HG03575 (cell line): ENCODE data around the gene TEKT2.

ENCODE experiments used
- ATAC-seq: cut with Tn5 transposase; IDR thresholded peaks from one replicate; pipeline ENCODE4 v1.9.1; 2021; ENCODE audit not compliant: unreplicated experiment, insufficient number of reproducible peaks, low FRiP score; ENCODE audit errors: extremely low read depth

The TEKT2 gene

GRCh38 chr1:36099681-36100341, 15.9 kb downstream of the TEKT2 start:
- ATAC-seq = no peak

DNA sequence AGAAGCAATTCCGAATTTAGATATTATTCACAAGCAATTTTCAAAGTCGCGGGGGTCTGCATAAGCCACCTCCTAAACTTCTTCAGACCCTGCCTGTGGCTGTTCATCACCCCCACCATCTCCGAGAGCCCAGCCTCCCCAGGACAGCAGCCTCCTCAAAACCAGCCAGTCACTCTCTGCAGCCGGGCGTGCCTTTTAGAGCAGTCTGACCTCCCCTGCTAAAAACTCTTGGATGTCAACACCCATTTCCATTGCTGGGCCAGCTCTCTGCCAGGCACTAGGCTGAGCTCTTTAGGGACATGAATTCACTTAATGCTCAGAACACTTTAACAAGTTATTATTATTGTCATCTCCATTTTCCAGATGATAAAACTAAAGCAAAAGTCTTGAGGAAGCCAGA, 16.5 kb downstream of the TEKT2 start:
- no peak for ATAC-seq

DNA sequence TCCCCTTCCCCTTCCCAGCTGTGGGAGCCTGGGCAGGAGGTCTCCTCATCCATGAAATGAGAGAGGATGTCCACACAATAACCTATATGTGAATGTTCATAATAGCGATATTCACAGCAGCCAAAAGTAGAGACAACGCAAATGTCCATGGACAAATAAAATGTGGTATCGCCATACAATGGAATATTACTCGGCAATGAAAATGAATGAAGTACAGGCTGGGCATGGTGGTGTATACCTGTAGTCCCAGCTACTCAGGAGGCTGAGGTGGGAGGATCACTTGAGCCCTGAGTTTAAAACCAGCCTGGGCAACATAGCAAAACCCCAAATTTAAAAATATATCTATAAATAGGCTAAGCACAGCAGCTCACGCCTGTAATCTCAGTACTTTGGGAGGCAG, 17.7 kb downstream of the TEKT2 start:
- ATAC-seq = no peak

DNA sequence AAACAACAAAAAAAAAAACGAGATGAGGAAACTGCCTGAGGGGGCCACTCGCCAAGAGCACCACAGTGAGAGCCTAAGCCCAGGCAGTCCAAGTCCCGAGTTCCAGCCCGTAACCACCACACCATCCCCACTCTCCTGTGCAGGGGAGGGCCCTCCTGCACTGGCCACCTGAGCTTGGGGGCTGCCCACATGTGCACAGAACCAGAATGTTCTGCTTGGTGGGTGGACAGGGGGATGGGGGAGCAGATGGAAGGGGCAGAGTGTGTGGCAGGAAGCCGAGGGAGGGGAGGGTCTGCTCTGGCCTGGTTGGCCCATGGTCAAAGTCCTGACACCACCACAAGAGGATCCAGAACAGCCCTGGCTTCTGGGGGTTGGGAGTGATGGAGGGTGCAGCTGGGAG, 22.4 kb downstream of the TEKT2 start:
- no peak for ATAC-seq

DNA sequence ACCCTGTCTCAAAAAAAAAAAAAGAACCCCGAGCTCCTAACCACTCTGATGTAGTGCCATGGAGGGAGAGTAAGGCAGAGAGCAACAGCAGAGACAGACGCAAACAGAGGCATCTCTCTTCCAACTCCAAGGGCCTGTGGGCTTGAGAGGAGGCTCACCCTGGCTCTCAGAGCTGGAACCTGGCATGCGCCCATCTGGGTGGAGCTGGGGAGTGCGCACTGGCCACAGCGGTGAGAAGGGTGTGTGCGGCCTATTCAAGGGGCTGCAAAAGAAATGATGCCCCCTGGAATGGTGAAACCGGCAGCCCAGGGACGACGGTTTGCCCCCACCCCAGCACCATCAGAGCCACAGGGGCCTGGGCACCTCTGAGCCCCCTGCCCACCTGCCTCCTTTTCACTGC, 23.5 kb downstream of the TEKT2 start:
- no peak for ATAC-seq

DNA sequence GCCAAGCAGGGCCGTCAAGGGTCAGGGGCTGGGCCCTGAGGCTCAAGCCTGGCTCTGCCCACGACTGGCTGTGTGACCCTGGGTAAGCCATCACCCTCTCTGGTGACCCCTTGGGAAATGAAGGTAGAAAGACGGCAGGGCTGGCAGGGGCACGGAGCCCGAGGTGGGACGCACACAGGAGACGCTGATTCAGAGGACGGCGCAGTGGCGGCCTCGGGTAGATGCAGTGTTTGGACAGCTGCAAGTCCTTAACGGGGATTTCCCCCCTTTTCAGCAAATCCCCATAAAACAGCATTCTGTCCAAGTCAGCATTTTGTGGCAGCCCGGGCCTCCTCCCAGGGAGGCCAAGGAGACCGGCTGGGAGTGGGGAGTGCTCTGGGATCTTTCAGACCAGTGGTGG, 24.4 kb downstream of the TEKT2 start:
- ATAC-seq = no peak

DNA sequence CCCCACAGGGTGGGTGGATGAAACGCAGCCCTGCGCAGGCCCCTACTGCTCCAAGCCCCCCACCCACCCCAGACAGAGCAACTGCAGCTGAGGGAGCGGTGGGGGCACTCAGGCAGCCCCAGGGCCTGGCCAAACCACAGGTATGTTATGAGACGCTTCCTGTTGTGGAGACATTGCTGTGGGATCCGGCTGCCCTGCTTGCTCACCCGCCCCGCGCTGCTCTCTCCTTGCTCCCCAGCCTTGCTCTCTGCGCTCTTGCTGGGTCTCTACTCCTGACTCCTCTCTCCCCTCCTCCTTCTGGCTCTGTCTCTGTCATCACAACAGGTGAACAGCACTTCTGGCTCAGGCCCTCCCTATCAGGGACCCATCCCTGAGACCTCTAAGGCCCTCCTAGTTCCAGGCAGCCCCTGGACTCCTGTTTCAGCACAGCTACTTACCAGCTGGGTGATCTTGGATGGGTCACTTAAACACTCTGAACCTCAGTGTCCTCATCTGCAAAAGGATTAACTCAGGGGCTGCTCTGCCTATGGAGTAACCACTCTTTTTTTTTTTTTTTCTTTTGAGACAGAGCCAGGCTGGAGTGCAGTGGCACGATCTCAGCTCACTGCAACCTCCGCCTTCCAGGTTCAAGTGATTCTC, 25.3 kb downstream of the TEKT2 start:
- ATAC-seq = no peak

DNA sequence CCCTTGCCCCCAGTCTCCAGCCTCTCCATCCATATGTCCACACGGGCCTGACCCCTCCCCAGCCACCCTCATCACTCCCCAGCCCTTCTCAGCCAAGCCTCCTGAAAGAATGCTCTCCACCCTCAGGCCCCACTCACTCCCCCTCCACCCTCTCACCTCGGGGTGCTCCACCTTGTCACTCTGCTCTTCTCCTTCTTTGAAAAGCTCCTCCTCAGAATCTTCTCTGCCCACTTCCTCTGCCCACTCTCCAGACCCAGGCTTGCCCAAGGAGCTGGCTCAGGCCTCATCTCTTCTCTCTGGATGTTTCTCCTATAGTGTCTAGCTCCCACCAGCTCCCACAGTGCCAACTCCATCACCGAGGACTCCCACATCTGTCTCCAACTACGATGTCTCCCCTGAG, 27.3 kb downstream of the TEKT2 start:
- ATAC-seq = no peak

GRCh38 chr1:36112823-36113222, 28.9 kb downstream of the TEKT2 start:
- ATAC-seq = no peak

DNA sequence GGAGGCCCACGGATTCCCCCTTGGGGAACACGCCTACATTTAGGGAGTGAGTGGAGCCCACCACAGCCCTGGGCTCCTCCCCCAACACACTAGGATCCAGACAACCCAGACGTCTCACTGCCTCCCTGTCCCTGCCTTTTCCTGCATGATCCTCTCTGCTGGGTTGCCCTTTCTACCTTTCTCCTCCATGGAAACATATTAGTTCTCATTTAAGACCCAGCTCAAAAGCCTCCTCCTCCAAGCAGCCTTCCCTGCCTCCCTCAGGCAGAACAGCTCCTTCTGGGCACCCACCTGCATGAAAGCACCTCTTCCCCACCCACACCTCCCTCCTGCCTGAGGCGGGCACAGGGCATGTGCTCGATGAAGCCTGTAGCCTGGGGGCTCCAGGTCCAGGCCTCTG, 30.5 kb downstream of the TEKT2 start:
- no peak for ATAC-seq

DNA sequence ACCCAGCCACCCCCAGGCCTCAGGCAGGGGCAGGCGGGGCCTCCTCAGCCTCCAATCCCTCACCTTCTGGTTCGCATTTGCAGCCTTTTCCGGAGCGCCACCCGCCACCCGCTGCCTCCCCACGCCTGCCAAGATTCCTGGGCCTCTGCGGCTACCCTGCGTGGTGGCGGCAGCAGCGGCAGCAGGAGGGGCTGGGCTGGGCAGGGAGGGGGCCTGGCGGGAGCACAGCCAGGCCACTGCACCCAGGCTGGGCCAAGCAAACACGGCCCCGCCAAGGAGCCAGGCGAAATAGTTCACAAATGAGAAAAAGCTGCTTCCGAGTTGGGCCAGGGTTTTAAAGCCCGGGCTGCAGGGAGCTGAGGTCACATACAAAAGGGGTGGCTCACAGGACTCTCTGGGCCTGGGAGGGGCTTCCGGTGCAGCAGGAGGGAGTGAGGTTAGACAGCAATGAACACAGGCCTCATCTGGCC, 31.3 kb downstream of the TEKT2 start:
- no peak for ATAC-seq

GRCh38 chr1:36115931-36116330, 32.0 kb downstream of the TEKT2 start:
- ATAC-seq = no peak

DNA sequence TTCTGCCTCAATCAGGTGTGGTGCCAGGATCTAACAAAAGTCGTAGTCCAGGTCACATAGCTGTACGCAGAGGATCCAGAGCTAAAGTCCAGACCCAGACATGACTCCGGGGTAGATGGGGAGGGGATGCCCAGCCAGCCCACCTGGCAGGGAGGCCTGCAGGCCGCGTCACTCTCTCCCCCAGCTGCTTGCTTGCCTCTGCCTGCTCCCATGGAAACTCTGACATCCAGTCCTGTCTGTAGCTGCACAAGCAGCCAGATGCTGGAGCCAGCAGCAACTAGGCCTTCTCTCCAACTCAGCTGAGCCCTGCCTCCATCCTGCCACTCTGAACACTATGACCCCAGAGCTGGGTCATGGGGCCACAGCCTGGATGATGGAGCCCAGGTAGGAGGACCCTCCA, 33.0 kb downstream of the TEKT2 start:
- no peak for ATAC-seq

DNA sequence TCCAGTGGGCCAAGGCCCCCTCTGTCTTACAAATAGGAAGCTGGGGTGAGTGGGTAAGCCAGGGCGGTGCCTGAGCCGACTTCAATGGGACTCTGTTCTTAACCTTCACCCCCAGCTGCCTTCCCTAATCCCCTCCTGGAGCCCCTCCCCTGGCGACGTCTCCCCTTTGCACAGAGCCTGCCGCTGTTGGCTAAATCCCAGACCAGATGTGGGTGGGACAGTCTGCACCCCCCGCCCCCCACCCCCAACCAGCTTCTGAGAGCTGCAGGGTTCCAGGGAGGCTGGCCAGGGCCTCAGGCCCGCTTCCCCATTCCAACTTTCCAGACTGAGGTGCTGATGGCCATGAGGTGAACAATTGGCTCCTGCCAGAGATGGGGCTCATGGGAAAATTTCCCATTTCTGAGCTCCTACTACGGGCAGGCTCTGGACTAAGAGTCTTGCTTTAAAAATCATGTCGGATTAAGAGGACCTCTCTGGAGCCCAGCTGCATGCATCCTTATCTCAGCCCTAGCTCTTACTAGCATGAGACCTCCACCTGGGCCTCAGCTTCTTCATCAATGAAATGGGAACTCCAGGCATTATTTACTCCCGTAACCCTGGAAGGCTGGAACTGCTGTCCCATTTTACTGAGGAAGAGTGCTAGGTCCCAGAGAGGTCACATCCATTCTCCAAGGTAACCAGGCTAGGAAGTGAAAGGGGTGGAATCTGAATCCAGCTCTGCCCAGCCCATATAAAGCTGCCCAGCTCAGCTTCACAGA, 34.7 kb downstream of the TEKT2 start:
- no peak for ATAC-seq

DNA sequence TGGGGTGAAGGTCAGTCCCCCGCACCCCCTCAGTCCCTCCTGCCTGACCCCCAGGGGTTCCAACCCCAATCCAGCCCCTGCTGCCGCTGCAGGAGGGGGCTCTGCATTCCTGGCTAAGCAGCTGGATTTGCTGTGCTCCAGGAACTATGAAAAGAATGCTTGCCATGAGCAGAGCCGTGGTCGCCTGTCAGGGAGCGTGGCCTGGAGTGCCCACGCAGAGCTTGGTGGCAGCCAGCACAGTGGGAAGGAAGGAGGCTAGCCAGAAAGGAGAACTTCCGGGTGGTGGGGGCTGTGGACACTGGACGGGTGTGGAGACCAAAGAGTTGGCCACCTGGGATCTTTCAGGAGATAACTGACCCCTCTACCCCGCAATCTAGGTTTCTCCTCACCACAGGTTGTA, 35.6 kb downstream of the TEKT2 start:
- no peak for ATAC-seq

DNA sequence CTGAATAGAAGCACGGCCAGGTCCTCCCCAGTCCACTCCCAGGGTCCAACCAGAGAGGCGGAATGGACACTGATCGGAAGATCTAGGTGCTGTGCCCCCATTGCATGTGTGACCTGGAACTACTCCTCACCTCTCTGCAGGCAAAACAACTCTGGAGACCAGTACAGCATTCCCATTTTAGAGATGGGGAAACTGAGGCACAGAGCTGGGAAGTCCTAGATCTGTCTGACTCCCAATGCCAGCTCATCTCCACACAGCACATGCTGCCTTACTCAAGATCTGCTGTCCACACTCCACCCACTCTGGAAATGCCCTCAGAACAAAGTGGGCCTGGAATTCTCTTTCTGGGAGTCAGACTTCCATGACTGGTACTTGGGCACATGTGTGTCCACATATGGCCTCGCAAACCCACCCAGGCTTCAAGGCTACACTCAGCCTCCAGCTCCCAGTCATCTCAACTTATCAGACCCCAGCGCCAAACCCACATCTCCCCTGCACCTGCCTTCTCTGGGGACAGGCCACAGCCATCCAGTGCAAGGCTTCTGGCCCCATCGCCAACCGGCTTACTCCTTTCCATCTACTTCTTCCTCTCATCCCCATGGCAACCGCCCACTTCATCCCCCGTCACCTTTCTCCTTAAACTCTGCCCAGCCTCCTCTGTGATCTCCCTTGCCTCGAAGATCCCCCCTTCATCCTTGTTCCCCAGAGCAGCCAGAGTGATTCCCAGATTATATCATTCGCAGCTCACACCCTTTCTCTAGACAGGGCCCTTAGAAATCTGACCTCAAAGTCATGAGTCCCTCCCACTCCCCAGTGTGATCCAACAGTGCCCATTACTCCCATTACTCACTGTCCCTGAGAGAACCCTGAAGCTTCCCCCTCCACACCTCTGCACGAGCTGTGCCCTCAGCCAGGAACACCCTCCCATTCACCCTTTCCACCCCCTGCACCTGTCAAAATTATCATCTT, 38.5 kb downstream of the TEKT2 start:
- ATAC-seq = no peak

GRCh38 chr1:36123356-36123755, 39.5 kb downstream of the TEKT2 start:
- ATAC-seq = no peak

- no peak for ATAC-seq
These were observed 40.7 kb downstream of the TEKT2 start for GRCh38 chr1:36124404-36125128.
